RWPE2 (cell line): Measurements from ENCODE around the gene ME3.
"Not testable (repeated sequence)": the region's sequence is repeated elsewhere in the genome, so short reads cannot be mapped to it uniquely, and the experiment has no call there.

Experiments used
- ATAC-seq: fragments of 200-7000 bp; cut with Tn5 transposase; 3 replicates; pipeline ENCODE4 v1.9.1; 2021; ENCODE audit warnings: low read depth
- DNase-seq: peaks from one replicate; pipeline ENCODE4 v3.0.0-alpha.2; 2020; ENCODE audit warnings: low spot score
- H3K27ac ChIP-seq: fragments of 450-650 bp; 2 replicates; pipeline ENCODE4 v1.5.1; 2017; ENCODE audit warnings: mild to moderate bottlenecking; ENCODE audit not compliant: poor library complexity, severe bottlenecking
- H3K27me3 ChIP-seq: fragments of 250-450 bp; sonication (Bioruptor Pico); 2 replicates; pipeline ENCODE4 v1.5.1; 2021; ENCODE audit warnings: mild to moderate bottlenecking, moderate library complexity; ENCODE audit not compliant: insufficient read depth, poor library complexity, severe bottlenecking
- H3K36me3 ChIP-seq: fragments of 250-450 bp; sonication (Bioruptor Pico); 2 replicates; pipeline ENCODE4 v1.5.1; 2020; ENCODE audit warnings: low read depth, mild to moderate bottlenecking, moderate library complexity
- H3K4me1 ChIP-seq: fragments of 250-450 bp; sonication (Bioruptor Pico); 2 replicates; pipeline ENCODE4 v1.5.1; 2021; ENCODE audit warnings: mild to moderate bottlenecking, moderate library complexity; ENCODE audit not compliant: insufficient read depth, poor library complexity, severe bottlenecking
- H3K4me3 ChIP-seq: fragments of 250-450 bp; sonication (Bioruptor Pico); 2 replicates; pipeline ENCODE4 v1.5.1; 2021; ENCODE audit warnings: mild to moderate bottlenecking, moderate library complexity; ENCODE audit not compliant: severe bottlenecking
- H3K9me3 ChIP-seq: fragments of 250-450 bp; sonication (Bioruptor Pico); 2 replicates; pipeline ENCODE4 v1.5.1; 2021; ENCODE audit warnings: mild to moderate bottlenecking, moderate library complexity; ENCODE audit not compliant: severe bottlenecking
- TF ChIP-seq, protein P1 (sequence below): fragments of 450-650 bp; IDR thresholded peaks from one replicate; pipeline ENCODE4 v1.5.1; 2017; ENCODE audit warnings: mild to moderate bottlenecking, moderate library complexity; ENCODE audit not compliant: poor library complexity, severe bottlenecking

ME3 gene

DNA sequence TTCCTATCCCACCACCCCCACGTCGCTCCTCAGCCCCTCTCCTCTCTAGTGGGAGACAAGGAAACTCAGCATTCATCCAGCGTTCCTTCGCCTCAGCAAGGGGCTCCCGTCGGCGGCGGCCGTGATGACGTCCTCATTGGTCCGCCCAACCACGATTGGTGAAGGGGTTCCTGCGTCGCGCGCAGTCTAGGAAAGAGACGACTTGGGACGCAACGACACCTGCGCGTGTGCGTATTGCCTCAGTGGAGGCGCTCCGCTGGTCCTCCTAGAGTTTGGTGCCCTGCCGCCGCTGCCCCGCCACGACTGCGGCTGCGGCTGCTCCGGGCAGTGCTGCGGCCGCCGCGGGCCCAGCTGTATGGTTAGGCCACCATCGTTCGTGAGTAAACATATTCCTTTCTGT, 241.2 kb downstream of the ME3 start:
- no peak for DNase-seq
- no peak overlapping the region for H3K4me3 ChIP-seq

DNA sequence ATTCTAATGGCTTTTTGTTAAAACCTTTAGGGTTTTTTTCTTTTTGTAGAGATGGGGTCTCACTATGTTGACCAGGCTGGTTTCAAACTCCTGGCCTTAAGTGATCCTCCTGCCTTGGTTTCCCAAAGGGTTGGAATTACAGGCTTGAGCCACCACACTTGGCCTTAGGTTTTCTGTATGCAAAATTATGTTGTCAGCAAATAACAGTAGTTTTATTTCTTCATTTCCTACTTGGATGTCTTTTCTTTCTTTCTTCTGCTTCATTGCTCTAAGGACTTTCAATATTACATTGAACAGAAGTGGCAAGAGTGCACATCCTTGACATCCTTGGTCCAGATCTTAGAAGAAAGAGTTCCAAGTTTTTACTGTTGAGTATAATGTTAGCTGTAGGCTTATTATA, 245.0 kb downstream of the ME3 start:
- H3K4me3 ChIP-seq: no peak overlapping the region
- no peak overlapping the region for H3K27ac ChIP-seq
- TF ChIP-seq, protein P1, sequence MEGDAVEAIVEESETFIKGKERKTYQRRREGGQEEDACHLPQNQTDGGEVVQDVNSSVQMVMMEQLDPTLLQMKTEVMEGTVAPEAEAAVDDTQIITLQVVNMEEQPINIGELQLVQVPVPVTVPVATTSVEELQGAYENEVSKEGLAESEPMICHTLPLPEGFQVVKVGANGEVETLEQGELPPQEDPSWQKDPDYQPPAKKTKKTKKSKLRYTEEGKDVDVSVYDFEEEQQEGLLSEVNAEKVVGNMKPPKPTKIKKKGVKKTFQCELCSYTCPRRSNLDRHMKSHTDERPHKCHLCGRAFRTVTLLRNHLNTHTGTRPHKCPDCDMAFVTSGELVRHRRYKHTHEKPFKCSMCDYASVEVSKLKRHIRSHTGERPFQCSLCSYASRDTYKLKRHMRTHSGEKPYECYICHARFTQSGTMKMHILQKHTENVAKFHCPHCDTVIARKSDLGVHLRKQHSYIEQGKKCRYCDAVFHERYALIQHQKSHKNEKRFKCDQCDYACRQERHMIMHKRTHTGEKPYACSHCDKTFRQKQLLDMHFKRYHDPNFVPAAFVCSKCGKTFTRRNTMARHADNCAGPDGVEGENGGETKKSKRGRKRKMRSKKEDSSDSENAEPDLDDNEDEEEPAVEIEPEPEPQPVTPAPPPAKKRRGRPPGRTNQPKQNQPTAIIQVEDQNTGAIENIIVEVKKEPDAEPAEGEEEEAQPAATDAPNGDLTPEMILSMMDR: no peak
- H3K27me3 ChIP-seq: no peaks in the 10 kb centered on the region
- H3K36me3 ChIP-seq: no peaks in the 10 kb centered on the region
- ATAC-seq (no peak), DNase-seq (no peak)
- no peaks in the 10 kb centered on the region for H3K9me3 ChIP-seq
- H3K4me1 ChIP-seq: no peaks in the 10 kb centered on the region

More for the DNA sequence above, 241.2 kb downstream of the ME3 start:
- ATAC-seq: no peak
- Histone ChIP-seq H3K27me3 (no peaks in the 10 kb centered on the region), H3K4me1 (no peaks in the 10 kb centered on the region), H3K36me3 (no peaks in the 10 kb centered on the region), H3K9me3 (no peaks in the 10 kb centered on the region), H3K27ac (no peak overlapping the region)
- TF ChIP-seq, protein P1: no peak

GRCh38 chr11:86423488-86423887, 248.9 kb downstream of the ME3 start:
- not testable (repeated sequence) for H3K27me3 ChIP-seq, H3K36me3 ChIP-seq, ATAC-seq

DNA sequence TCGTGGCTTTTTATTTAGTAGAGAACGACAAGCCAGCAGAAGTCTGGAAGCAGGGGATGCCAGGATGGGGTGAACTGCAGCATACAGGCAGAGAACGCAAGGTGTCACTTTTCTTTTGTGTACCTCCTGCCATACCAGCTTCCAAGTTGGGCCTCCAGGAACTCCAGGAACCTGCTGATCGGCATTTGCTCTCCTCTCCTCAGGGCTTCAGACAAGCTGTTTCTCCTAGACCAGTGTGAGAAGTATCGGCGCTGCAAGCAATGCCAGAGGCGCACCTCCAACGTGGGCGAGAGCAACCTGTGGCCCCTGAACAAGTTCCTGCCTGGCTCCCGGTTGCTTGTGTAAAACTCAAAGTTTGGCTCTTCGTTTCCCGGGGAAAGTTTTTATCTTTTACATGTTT, 250.0 kb downstream of the ME3 start:
- no peak overlapping the region for H3K4me3 ChIP-seq
- no peaks in the 10 kb centered on the region for H3K9me3 ChIP-seq
- H3K27me3 ChIP-seq: no peaks in the 10 kb centered on the region
- DNase-seq: no peak
- H3K4me1 ChIP-seq: no peaks in the 10 kb centered on the region
- ATAC-seq: no peak
- H3K36me3 ChIP-seq: no peaks in the 10 kb centered on the region
- TF ChIP-seq, protein P1: no peak
- no peak overlapping the region for H3K27ac ChIP-seq

More at GRCh38 chr11:86423488-86423887, 248.9 kb downstream of the ME3 start:
- not testable (repeated sequence) for DNase-seq, H3K9me3 ChIP-seq, H3K4me1 ChIP-seq, H3K27ac ChIP-seq, H3K4me3 ChIP-seq

- ATAC-seq (no peak), DNase-seq (no peak)
- Histone ChIP-seq H3K4me1 (no peaks in the 10 kb centered on the region), H3K36me3 (no peaks in the 10 kb centered on the region), H3K4me3 (no peak overlapping the region), H3K27me3 (no peaks in the 10 kb centered on the region), H3K27ac (no peak overlapping the region), H3K9me3 (no peaks in the 10 kb centered on the region)
- TF ChIP-seq, protein P1: no peak
Measured at GRCh38 chr11:86421946-86422345, 250.5 kb downstream of the ME3 start.
